Panc1 (cell line): Measurements from ENCODE around the gene MNDA. TPM values are rescaled to one million over a fixed set of nuclear protein-coding genes. Genes with fewer than 3 reads are reported as not detected.

ENCODE experiments used
- ATAC-seq: fragments of 200-7000 bp; cut with Tn5 transposase; 2 replicates; pipeline ENCODE4 v1.9.1; 2020; ENCODE audit warnings: mild to moderate bottlenecking, moderate library complexity
- BruUV-seq: library from RNA; stranded (reverse); fragments of 400-500 nt; replicated peaks from 2 replicates; lab custom pipeline; 2021; lab: Mats Ljungman, UMichigan
- CTCF ChIA-PET: fragments of 300-600 bp; sonication (Branson Sonifier 250); formaldehyde crosslinking; loops from one replicate; lab custom pipeline; 2022; ENCODE audit warnings: antibody characterized with exemption; lab: Charles Lee
- POLR2A ChIA-PET: fragments of 300-600 bp; sonication (Branson Sonifier 250); formaldehyde crosslinking; loops from one replicate; lab custom pipeline; 2022; ENCODE audit warnings: antibody characterized with exemption; lab: Charles Lee
- DNase-seq: peaks from one replicate; pipeline ENCODE4 v3.0.0-alpha.2; 2010; ENCODE audit warnings: low read depth, low spot score
- H3K27ac ChIP-seq: 2 replicates; pipeline ENCODE4 v1.5.1; 2011; ENCODE audit warnings: mild to moderate bottlenecking, low read length, inconsistent platforms
- H3K27me3 ChIP-seq: fragments of 200-500 bp; sonication (Bioruptor generic); 2 replicates; pipeline ENCODE4 v1.6.0; 2014; ENCODE audit warnings: low read length, inconsistent platforms; ENCODE audit not compliant: control insufficient read depth, insufficient read depth
- H3K36me3 ChIP-seq: fragments of 200-500 bp; sonication (Bioruptor generic); 2 replicates; pipeline ENCODE4 v1.5.1; 2014; ENCODE audit warnings: inconsistent platforms, mild to moderate bottlenecking, low read length, moderate library complexity; ENCODE audit not compliant: control insufficient read depth, insufficient read depth
- H3K4me1 ChIP-seq: 2 replicates; pipeline ENCODE4 v1.5.1; 2011; ENCODE audit warnings: inconsistent platforms, mild to moderate bottlenecking, low read length, moderate library complexity; ENCODE audit not compliant: control insufficient read depth, insufficient read depth
- H3K4me3 ChIP-seq, 2 experiments: 2 replicates each; pipeline ENCODE4 v1.5.1; 2011 to 2012; ENCODE audit warnings: low read depth in 2 of 2, low read length in 2 of 2, mild to moderate bottlenecking in 2 of 2, inconsistent platforms in 1 of 2, moderate library complexity in 1 of 2
- H3K9me3 ChIP-seq: fragments of 200-500 bp; sonication (Bioruptor generic); 2 replicates; pipeline ENCODE4 v1.5.1; 2014; ENCODE audit warnings: low read depth, mild to moderate bottlenecking, inconsistent platforms, low read length, moderate library complexity; ENCODE audit not compliant: control insufficient read depth, insufficient read depth
- CTCF ChIP-seq: fragments of 450-650 bp; IDR thresholded peaks from 2 replicates; pipeline ENCODE4 v1.5.1; 2017; ENCODE audit warnings: mild to moderate bottlenecking
- POLR2AphosphoS5 ChIP-seq: IDR thresholded peaks from 2 replicates; pipeline ENCODE4 v1.6.1; 2012; ENCODE audit warnings: mild to moderate bottlenecking, low read depth, low read length, moderate library complexity
- REST ChIP-seq, 2 experiments: IDR thresholded peaks; 2 replicates each; pipeline ENCODE4 v1.6.1; 2011 to 2012; ENCODE audit warnings: low read depth in 2 of 2, control low read depth in 1 of 2, low read length in 1 of 2, mild to moderate bottlenecking in 1 of 2, moderate library complexity in 1 of 2; ENCODE audit not compliant: insufficient read depth in 1 of 2
- SIN3A ChIP-seq: IDR thresholded peaks from 2 replicates; pipeline ENCODE4 v1.6.1; 2012; ENCODE audit warnings: low read depth, mild to moderate bottlenecking, low read length, moderate library complexity, borderline replicate concordance; ENCODE audit not compliant: insufficient read depth
- TCF7L2 ChIP-seq: IDR thresholded peaks from 2 replicates; pipeline ENCODE4 v1.6.1; 2011; ENCODE audit warnings: mild to moderate bottlenecking, low read depth, low read length, inconsistent platforms
- in situ Hi-C: cut with HindIII; loops from 2 replicates; pipeline ENCODE4 v1.10.0; 2016; ENCODE audit warnings: low sequenced_read_pairs, low pct_unique_long_range_greater_than_20kb
- intact Hi-C: fragments of 100-400 bp; cut with micrococcal nuclease; formaldehyde crosslinking; loops from one replicate; pipeline ENCODE4 v1.10.0; 2022; ENCODE audit not compliant: unreplicated experiment
- total RNA-seq: library from RNA; stranded (reverse); gene quantifications from one replicate; pipeline ENCODE4 v1.2.1, GENCODE V29; 2021; ENCODE audit not compliant: unreplicated experiment

MNDA gene
- total RNA-seq, 1 experiment from 2014 or later, result not detected

DNA sequence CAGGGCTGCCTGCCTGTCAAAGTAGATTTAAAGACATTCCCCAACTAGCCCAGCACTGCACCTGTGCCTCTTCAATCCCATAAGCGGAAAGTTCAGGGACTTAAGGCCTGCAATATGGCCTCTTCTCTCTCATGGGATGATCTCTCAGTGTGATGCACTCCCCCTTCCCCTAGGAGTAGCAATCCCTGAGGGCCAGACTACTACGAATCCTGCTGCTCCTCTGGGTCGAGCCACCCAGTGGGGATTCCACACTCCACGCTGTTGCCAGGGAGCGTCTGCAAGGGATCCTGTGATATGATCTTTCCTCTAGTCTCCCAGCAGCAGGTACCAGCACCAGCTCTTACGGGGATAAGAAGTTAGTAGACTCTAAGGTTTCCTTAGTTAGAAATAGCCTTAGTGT is 36.9 kb upstream of the MNDA start:
- in situ Hi-C loops (no loop called here), intact Hi-C loops (no loop called here)
- Histone ChIP-seq H3K9me3 (no peaks in the 10 kb centered on the region), H3K36me3 (no peaks in the 10 kb centered on the region), H3K4me1 (no peaks in the 10 kb centered on the region), H3K27me3 (no peaks in the 10 kb centered on the region), H3K27ac (no peak overlapping the region), H3K4me3 (no peak overlapping the region)
- ChIA-PET POLR2A (no interaction called here), CTCF (no interaction called here)
- no peak for TF ChIP-seq CTCF
- no peak for TF ChIP-seq SIN3A
- TF ChIP-seq TCF7L2, result no peak
- no peak for TF ChIP-seq POLR2AphosphoS5
- TF ChIP-seq REST (IDR thresholded peaks at IDR 0.05; ENCODE audit: insufficient read depth in 1 of 2, low read depth in 2 of 2, low read length in 1 of 2), result no peak
- DNase-seq (no peak), ATAC-seq (no peak)
- no TSS peak for BruUV-seq

GRCh38 chr1:158798531-158798930 is 32.6 kb upstream of the MNDA start:
- Histone ChIP-seq H3K27me3 (no peaks in the 10 kb centered on the region), H3K27ac (no peak overlapping the region), H3K4me1 (no peaks in the 10 kb centered on the region), H3K4me3 (no peak overlapping the region), H3K9me3 (no peaks in the 10 kb centered on the region), H3K36me3 (no peaks in the 10 kb centered on the region)
- intact Hi-C loops, result no loop called here
- ATAC-seq, result no peak
- DNase-seq, result no peak
- ChIA-PET POLR2A (no interaction called here), CTCF (no interaction called here)
- in situ Hi-C loops, result no loop called here
- TF ChIP-seq CTCF (peak; percentile 7; the same call in 1 of the 2 replicates), TCF7L2 (no peak)
- BruUV-seq, result no TSS peak

DNA sequence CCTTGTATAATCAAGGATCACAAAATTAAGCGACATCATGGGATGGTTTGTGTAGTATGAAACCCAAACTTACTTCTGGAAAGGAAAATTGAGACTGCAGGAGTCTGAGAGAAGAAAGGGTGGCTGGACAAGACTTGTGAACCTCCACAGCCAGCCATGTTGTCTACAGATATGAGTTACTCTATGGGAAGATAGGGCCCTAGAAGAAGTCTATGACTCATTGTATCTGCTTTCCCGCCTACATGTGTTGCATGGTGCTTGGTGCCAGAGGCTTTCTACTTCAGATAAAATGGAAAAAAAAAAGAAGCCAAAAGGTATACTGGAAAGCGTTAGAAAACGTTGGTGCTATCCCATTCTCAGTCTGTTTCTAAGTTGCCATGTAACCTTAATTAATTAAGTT is 31.5 kb upstream of the MNDA start:
- DNase-seq (no peak), ATAC-seq (no peak)
- CTCF ChIA-PET, result no interaction called here
- TF ChIP-seq REST (IDR thresholded peaks at IDR 0.05; ENCODE audit: insufficient read depth in 1 of 2, low read depth in 2 of 2, low read length in 1 of 2) (no peak), TCF7L2 (no peak), SIN3A (no peak), POLR2AphosphoS5 (no peak), CTCF (no peak)
- Histone ChIP-seq H3K36me3 (no peaks in the 10 kb centered on the region), H3K27ac (no peak overlapping the region), H3K4me3 (no peak overlapping the region), H3K4me1 (no peaks in the 10 kb centered on the region), H3K9me3 (no peaks in the 10 kb centered on the region), H3K27me3 (no peaks in the 10 kb centered on the region)
- intact Hi-C loops, result no loop called here
- POLR2A ChIA-PET, result no interaction called here
- BruUV-seq, result no TSS peak
- in situ Hi-C loops, result no loop called here
